Stimulated activated CD8-positive, alpha-beta memory T cell treated with anti-CD3 and anti-CD28 coated beads, Interleukin-4, amount 100 ng/mL, for 4 hours (primary cell): ENCODE results near the gene OR2H2.

ENCODE experiments used
- DNase-seq, 2 donors: peaks; one replicate each; pipeline ENCODE4 v3.0.0-alpha.2; 2020; ENCODE audit warnings: low read depth in 2 of 2, low spot score in 1 of 2

OR2H2 gene

DNA sequence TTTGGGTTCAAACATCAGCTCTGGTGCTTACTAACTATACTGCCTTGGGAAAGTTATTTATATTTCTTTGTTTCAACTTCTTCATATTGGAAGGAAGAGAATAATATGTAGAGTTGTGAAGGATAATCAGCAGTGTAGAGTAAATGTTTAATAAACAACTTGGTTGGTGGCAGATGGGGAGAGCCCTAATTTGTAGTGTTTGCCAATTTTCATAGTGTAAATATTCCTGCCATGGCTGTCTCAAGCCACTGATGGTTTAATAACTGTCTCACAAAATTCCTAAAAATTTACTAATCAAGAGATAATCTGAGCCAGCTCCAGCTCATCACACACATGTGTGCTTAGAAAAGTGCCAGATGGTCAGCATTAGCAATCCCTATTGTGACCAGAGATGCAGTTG, at the start of gene OR2H2:
Gene OR2H2, plus strand, starts transcription at position 301 of the 400 bp plus-strand sequence. CDS start 2,824 bp downstream, outside the sequence.
- DNase-seq: no peak

DNA sequence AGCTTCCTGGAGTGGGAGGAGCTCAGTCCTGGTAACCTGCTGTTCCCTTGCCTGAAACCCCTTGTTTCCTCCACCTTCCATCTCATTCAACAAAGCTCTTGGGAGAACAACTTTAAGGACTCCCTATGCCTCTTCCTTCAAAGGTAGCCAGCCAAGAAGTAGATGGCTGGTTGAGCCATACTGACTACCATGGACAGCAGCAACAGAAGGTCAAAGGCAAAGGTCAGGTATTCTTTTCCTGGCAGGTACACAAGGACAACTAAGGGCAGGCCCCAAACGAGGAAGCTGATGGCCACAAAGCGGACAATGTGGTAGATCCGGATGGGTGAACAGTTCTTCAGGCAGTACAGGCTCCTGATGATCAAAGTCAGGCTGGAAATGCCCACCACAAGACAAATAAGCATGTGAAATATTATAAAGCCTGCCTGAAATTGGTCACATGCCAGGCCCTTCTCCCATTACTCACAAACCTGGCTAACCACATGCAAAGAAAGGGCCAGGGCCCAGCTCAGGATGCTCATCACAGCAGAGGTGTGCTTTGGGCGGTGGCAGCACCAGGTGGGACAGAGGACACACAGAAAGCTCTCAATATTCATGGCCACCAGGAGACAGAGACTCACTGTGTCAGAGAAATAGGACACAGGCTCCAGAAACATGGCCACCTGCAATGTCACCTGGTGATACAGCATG, 47.1 kb upstream of the OR2H2 start:
- no peak for DNase-seq

DNA sequence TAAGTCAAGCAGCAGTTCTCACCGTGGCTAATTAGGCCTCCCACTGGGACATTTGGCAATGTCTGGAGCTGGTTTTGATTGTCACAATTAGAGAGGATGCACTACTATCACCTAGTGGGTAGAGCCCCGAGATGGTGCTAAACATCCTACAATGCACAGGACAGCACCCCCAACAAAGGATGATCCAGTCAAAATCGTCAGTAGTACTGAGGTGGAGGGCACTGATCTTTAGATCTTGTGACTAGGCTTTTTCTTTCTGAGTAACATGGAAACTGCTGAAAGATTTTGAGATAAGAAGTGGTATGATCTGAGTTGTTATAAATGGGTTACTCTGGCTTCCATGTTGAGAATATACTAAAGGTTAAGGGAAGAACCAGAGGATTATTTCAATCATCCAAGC, 37.3 kb upstream of the OR2H2 start:
- DNase-seq: no peak

DNA sequence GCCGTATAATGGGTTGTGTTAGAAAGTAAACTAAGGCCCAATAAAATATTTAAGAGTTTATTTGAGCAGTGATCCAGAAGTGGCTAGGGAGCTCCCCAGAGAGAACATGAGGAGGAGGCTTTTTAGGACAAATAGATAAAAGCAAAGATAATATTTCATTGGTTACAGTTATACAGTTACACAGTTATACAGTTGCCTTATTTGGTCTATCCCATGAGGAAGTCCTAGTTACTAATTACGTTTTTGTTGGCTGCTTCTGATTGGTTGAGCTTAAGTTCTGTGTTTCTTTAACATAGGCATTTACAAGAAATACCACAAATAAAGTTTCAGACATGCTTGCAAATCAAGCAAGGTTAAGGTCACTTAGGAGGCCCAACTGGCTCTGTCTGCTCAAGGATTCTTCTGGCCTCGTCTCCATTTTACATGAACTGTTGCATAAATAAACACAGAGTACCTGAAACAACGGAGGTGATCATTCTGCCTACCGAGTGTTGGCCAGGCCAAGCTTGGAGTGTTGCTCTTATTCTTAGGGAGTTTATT, 32.3 kb upstream of the OR2H2 start:
- no peak for DNase-seq

DNA sequence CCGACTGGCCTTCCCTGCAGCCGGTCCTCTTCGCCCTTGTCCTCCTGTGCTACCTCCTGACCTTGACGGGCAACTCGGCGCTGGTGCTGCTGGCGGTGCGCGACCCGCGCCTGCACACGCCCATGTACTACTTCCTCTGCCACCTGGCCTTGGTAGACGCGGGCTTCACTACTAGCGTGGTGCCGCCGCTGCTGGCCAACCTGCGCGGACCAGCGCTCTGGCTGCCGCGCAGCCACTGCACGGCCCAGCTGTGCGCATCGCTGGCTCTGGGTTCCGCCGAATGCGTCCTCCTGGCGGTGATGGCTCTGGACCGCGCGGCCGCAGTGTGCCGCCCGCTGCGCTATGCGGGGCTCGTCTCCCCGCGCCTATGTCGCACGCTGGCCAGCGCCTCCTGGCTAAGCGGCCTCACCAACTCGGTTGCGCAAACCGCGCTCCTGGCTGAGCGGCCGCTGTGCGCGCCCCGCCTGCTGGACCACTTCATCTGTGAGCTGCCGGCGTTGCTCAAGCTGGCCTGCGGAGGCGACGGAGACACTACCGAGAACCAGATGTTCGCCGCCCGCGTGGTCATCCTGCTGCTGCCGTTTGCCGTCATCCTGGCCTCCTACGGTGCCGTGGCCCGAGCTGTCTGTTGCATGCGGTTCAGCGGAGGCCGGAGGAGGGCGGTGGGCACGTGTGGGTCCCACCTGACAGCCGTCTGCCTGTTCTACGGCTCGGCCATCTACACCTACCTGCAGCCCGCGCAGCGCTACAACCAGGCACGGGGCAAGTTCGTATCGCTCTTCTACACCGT, 31.5 kb upstream of the OR2H2 start:
- DNase-seq: no peak

DNA sequence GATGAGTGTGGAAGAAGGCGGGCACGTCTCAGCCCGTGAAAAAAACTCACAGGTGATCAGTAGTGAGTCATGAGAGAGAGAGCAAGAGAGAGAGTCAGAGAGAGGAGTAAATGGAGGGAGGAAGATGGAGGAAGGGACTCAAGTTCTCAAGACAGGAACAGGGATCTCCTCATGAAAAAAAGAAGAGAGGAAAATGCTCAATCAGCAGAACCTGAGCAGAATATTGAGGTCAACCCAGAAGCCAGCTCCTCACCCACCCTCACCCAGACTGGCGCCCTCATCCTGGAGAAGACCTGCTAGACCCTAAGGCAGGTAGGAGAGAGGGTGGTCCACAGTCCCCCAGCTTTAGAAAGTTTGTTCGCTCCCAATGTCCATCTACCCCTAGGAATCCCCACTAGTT, 30.2 kb upstream of the OR2H2 start:
- DNase-seq: no peak

DNA sequence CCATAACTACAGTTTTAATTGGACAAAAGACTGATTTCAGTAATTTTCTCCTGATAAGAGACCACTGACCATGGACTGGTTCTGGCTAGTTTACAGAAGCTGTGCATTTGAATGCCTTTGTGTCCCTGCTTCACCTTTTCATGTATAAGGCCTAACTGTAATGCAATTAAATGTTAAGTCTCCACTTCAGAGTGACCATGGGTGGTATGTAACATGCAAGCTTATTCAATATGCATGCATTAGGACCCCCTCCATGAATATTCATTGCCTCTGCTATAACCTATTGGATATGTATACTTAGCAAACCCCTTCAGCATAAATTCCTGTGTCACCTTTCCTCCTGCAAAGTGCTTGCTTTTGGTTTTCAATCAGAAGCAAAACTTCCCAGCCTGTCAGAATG, 27.6 kb upstream of the OR2H2 start:
- DNase-seq: no peak

DNA sequence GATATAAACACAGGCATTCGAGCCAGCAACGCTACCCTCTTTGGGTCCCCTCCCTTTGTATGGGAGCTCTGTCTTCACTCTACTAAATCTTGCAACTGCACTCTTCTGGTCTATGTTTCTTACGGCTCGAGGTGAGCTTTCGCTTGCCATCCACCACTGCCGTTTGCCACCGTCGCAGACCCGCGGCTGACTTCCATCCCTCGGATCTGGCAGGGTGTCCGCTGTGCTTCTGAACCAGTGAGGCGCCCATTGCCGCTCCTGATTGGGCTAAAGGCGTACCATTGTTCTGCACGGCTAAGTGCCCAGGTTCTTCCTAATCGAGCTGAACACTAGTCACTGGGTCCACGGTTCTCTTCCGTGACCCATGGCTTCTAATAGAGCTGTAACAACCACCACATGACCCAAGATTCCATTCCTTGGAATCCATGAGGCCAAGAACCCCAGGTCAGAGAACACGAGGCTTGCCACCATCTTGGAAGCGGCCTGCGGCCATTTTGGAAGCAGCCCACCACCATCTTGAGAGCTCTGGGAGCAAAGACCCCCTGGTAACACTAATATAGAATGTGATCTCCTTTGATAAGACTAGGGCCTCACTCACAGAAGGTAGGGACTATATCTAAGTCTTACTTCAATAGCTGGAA, 26.4 kb upstream of the OR2H2 start:
- no peak for DNase-seq

DNA sequence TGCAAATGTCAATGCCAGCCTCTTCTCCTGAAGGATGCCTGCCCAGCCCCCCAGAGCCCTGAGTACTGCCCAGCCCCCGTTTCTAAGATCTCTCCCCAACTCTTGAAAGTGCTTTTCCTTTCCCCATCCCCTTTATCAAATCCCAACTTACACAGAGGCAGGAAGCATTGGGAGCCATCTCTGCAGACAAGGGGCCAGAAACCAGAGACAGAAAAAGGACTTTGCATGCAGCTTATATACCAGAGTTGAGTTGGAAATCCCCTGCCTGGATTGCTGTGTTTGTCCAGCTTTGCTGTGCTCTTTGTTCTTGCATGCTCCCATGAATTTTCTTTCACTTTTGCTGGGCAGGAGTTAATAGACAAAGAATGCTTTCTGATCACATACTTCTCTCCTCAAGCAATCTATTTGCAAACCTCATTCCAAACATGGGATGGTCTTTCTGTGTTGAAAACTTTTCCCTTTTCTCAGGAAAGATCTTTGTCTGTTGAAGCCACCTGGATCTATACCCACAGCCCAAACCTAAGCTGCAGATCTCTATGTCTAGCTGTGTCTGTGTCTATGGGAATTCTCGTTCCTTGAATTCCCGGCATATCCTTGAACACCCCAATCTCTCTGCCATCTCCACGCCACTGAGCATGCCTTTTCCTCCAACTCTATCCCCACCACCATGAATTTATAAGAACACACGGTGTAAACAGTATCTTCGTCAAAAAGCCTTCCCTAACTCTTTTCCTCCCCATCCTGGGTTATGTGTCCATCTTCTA, 25.2 kb upstream of the OR2H2 start, which contains the start of gene UBD:
Gene UBD, minus strand, starts transcription at position 209 of the 764 bp plus-strand sequence. Its CDS starts 31 bp downstream, at position 178.
- no peak for DNase-seq

DNA sequence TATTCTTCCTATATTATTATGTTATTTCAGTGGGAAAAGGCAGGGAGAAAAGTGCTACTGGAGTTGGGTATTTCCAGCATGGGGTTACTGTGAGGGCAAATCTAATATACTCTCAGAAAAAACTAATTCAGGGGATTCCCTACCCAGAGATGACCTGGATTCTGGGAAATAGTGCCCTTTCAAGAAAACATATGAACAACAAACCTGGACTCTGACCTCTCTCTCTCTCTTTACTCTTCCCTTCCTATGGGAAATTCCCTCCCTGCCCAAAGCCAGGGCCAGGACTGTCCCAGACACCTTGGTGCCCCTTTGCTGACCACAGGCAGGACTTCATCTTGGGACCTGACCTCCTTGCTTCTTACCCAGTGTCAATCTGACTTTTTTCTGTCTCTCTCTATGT, 23.8 kb upstream of the OR2H2 start:
- DNase-seq: no peak

DNA sequence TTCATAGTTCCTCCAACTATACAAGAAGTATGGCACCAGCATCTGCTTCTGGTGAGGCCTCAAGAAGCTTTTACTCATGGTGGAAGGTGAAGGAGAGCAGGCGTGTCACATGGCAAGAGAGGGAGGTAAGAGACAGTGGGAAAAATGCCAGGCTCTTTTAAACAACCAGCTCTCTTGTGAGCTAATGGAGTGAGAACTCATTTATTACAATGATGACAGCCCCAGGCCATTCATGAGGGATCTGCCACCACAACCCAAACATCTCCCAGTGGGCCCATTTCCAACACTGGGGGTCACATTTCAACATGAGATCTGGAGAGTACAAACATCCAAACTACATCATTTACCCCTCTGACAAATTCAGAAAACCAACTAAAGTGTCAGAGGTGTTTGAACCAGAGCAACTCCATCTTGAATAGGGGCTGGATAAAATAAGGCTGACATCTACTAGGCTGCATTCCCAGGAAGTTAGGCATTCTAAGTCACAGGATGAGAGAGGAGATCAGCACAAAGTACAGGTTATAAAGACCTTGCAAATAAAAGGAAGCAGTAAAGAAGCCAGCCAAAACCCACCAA, 23.2 kb upstream of the OR2H2 start:
- no peak for DNase-seq

DNA sequence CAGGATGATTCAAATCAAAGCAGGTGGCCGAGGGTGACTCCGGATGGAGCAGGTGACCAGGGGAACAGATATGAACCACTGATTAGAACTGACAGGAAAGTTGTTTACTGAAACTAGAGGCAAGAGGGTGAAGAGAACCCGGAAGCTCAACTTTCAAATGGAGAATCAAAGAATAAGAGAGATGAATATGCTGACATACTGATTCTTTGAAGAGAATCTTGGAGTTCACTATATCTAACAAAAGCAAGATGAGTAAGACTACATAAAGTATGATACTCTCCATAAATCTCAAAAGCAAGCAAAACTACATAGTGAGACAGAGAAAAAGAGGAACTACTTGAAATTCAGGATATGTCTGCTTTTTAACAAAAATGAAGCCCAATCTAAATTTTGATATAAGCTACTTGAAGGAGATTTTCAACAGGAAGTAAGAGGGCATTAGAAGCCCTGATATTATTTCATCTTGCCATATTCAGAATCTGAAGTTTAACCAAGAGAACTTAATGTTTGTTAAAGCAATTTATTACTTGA, 21.4 kb upstream of the OR2H2 start:
- DNase-seq: no peak

DNA sequence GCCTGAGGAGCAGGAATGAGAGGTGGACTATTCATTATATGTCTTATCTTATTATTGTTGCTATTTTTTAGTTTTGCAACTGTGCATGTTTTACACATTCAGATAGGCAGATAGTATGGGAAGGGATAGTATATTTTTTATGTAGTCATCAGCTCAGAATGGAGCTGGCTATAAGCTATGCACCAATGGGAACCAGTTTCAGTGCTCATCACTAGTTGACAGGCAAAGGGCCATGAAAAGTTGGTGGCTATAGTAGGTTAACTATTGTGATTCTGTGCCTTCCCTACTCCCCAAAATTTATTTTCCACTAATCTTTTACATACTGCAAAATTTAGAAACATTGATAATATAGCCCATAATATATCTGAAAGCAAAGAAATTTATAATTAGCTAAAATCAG, 20.0 kb upstream of the OR2H2 start:
- no peak for DNase-seq

DNA sequence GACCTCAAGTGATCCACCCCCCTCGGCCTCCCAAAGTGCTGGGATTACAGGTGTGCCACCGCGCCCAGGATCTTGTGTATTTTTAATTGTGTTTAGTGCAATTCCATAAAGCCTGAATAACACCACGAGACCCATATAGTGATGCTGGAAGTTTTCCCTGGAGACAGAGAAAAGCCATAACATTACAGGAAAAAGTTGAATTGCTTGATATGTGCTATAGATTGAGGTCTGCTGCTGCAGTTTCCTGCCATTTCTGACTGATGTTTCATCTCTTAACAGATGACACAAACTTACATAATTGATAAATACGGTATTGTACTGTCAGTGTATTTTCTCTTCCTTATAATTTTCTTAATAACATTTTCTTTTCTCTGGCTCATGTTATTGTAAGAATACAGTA, 18.1 kb upstream of the OR2H2 start:
- no peak for DNase-seq

DNA sequence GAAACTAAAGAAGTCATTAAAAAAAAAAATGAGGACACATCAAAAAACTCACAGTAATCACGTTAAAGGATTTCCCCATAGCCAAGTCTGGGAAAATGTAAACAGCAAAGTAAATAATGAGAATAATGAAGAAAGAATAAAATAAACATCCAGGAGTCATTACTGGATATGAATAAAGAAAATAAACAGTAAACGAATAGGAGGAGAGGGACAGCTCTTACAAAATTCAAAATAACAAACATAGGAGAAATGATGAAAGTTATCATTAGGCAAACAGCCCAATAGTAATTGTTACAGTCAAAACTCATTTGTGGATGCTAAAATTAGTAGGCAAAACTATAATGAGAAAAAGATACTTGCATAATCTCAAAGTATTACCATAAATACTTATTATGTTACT, 17.4 kb upstream of the OR2H2 start:
- DNase-seq: no peak

DNA sequence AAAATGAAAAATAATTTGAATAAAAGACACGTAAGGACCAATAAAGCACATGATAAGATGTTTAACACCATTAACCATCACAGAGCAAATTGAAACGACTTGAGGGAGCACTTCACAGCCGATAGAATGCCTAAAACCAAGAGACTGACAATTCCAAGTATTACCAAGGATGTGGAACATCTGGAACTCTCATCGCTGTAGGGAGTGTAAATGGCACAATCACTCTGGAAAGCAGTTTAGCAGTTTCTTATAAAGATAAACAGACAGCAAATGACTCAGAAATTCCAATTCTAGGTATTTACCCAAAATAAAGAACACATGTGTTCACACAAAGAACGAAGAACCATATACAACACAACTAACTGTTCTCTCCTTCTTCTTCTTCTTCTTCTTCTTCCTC, 16.9 kb upstream of the OR2H2 start:
- no peak for DNase-seq

DNA sequence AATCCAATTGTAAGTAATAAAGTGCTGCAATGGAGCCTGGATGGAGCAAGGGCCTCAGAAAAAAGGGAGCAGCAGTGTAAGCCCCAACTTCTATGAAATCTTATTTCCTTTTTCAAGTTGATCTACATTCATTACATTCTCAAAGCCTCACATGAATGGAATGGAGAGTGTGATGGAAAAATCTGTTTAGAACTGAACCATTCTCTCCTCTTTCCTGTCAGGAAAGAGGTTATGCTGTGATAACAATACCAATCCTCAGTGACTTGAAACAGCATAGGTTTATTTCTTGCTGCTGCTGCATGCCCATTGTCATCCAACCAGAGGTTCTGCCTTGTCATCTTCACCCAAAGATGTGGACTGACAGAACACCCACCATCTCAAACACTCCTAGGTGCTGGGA, 8.9 kb upstream of the OR2H2 start:
- DNase-seq: no peak

DNA sequence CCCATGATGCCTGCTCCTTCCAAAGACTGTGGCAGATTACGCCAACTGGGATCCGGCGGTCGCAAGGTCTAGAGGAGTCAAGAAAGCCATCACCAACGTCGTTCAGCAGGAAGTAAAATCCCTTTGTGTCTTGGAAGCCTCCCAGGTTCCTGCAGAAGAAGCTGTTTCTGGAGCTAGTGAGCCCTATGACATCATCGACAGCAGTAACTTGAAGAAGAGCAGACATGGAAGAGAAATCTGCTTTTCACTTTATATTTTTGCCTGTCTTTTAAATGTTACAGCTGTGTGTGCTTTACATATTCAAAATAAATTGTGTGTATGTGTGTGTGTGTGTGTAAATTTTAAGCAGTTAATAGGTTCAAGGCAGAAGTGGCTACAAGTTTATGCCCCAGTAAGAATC, 7.4 kb upstream of the OR2H2 start:
- no peak for DNase-seq

DNA sequence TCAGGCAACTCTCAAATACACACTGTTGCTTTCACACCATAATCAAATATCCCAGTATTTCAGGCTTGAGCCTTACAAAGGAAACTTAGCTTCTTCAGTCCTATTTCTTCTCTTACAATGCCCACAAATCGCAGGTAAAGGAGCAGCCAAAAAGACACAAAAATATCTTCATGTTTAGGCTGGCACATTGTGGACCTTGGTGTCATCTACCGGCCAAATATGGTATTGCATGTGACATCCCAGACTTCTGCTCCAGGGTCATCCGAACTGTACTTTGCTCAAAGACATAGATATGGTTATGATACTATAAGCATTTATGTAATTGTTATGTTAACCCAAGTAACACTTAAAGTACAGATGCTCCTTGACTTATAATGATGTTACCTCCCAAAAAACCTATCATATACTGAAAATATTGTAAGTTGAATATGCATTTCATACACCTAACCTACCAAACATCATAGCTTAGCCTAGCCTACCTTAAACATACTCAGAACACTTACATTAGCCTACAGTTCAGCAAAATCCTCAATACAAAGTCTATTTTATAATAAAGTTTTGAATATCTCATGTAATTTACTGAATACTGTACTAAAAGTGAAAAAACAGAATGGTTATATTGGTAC, 4.6 kb downstream of the OR2H2 start:
- DNase-seq: peak; percentile 4 to 9

DNA sequence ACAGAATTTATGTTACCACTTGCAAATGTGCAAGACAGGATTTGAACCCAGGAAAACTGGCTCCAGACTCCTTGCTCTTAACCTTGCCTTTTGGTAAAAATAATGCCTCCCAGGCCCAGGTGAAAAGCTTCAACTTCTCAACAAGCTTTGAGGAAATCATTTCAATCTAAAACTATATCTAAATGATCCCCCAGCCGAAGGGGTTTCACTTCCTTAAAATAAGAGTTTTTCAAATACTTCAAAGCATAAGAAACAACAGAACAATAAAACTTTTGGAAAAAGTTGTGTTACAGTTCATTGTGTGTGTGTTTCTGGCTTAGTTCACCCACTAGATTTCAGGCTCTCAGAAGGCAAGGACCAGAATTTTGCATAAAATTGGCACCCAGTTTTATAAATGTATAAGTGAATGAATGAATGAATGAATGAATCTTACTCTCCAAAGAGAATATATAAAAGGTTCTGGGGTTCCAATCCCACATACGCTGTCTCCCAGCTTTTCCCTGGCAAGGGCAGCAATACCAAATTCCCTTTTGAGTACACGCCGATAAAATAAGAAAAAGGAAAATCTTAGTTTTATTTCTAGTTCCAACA, 5.4 kb downstream of the OR2H2 start:
- DNase-seq: no peak
